Stimulated activated CD8-positive, alpha-beta memory T cell treated with anti-CD3 and anti-CD28 coated beads, Interleukin-7, amount 100 ng/mL, for 24 hours (primary cell): ENCODE data around the gene MLANA.

Experiments
- DNase-seq: peaks from one replicate; pipeline ENCODE4 v3.0.0-alpha.2; 2020; ENCODE audit warnings: low read depth

The MLANA gene, protein sequence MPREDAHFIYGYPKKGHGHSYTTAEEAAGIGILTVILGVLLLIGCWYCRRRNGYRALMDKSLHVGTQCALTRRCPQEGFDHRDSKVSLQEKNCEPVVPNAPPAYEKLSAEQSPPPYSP

DNA sequence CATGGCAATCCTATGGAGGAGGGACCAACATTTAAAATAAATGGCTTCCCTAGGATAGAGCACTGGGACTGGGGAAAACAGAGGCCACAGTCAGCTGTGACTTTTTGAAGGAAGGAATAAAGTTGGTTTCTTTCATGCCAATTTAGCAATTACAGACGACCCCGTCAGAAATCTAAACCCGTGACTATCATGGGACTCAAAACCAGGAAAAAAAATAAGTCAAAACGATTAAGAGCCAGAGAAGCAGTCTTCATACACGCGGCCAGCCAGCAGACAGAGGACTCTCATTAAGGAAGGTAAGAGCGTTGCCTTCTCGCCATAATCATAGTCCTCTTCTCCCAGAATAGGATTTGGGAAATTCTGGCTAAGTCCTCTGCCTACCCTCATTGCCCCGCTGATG, at the start of gene MLANA:
TSS of gene MLANA (plus strand) at position 249 of the 400 bp plus-strand sequence. CDS start 1,586 bp downstream, outside the sequence.
- no peak for DNase-seq

DNA sequence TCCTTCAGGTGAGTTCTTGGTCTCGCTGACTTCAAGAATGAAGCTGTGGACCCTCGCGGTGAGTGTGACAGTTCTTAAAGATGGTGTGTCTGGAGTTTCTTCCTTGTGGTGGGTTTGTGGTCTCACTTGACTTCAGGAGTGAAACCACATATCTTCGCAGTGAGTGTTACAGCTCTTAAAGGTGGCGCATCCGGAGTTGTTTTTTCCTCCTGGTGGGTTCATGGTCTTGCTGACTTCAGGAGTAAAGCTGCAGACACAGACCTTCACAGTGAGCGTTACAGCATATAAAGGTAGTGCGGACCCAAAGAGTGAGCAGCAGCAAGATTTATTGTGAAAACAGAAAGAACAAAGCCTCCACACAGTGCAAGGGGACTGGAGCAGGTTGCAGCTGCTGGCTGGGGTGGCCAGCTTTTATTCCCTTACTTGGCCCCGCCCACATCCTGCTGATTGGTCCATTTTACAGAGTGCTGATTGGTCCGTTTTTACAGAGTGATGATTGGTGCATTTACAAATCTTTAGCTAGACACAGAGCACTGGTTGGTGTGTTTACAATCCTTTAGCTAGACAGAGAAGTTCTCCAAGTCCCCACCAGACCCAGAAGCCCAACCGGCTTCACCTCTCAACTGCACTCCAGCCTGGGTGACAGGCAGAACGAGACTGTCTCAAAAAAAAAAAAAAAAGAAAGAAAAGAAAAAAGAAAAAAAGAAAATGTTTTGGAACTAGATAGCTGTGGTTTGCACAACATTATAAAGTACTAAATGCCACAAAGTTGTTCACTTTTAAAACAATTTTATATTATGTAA, 48.7 kb upstream of the MLANA start:
- no peak for DNase-seq

DNA sequence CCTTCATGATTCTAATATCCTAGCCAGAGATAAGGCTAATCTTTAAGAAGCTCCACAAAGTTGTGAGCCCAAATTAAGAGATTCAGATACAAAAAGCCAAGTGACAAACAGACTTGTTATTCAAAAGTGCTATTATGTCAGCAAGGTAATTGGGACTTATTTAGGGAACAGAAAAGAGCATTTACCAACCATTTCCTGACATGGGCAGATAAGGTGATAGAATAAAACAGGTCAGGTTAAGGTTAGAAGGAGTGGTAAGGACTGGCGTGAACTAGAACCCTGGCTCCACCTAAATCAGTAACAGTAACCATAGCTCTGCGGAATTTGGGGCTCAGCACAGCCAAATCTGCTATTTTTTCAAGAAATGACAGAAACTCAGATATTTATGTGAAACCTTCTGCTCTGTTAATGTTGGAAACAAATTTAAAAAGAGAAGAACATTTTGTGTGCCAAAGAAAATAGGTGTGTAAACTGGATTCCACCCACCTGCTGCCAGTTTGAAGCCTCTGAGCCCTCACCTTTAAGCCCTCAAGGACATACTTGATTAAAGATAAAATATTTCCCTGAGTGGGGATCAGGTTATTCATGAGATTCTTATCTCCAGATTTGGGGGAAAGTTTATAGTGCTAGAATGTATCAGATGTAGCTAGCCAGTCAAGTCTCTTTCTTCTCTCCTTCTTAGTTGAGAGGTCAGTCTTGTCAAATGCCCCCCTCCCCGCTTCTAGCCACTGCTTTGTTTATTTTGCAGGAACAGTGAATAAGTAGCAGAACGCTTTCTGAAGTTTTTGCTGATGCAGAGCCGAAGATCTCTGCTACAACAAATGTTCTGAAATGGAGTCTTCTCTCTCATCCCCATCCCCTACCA, 47.5 kb upstream of the MLANA start:
- DNase-seq, result no peak

DNA sequence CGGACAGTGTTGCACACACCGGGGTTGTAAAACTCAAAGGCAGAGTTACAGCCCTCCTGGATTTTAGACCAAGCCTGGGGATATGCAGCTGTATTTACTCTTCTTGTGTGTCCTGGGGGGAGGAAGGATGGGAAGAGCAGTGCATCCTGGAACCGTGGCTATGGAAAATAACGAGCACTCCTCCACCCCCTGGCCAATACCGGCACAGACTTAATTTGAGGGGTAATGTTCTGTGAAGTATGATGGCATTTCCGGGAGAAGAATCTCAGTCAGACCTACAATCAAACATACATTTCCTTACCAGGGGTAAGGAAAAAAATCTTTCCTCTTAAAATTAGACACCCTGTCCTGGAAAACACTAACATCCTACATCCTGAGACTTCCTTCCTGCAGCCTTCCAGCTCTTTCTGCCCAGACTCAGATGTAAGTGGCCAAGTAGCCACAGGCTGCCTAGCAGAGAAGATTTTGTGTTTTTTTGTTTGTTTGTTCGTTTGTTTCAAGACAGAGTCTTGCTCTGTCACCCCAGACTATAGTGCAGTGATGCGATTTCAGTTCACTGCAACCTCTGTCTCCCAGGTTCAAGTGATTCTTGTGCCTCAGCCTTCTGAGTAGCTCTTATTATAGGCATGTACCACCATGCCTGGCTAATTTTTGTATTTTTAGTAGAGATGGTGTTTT, 46.8 kb upstream of the MLANA start:
- DNase-seq, result no peak

DNA sequence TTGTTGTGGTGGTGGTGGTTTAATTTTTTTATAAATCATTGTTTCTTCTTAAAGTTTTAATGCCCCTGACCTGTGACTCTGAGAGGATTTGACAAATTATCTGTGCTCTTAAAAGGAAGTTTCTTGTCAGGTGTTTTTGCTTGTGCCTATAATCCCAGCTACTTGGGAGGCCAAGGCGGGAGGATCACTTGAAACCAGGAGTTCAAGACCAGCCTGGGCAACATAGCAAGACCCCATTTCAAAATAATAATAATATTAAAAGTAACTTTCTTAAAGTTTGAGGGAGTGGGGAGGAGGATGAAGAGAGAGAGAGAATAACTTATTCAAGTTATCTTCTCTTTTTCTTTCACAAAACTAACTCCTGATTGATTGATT, 45.5 kb upstream of the MLANA start:
- DNase-seq, result no peak

DNA sequence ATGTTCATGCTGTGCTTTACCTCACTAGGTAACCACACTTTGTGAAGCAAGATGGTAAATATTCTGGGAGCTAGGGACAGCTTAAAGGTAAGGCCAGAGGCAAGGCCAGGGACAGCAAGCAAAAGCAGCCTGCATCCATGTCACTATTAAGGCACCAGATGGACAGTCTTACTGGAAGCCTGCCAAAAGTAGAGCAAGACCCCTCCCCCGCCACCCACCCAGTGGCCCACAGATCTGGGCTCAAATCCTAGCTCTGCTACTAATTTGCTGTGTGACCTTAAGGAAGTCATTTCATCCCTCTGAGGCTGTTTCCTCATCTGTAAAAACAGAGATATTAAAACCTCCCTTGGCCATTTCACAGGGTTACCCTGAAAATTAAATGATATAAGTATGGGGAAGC, 44.6 kb upstream of the MLANA start:
- no peak for DNase-seq

DNA sequence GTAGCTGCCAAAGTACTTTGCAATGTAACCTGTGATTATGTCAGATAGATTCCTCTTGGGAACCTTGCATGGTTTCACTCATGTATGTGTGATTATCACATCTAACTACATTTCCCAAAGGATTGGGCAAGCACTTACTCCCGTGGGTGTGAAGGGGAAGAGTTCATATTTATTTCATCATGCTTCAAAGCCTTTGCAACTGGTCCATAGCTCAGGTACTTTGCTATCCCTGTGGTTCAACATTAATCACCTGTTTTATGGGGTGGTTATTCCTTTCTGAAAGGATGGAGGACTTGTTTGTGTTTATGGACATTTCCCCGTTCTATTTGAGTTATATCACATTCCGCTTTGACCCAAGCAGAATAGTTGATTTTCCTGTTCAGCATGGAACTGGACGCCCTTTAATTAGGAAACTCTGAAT, 44.2 kb upstream of the MLANA start:
- no peak for DNase-seq

DNA sequence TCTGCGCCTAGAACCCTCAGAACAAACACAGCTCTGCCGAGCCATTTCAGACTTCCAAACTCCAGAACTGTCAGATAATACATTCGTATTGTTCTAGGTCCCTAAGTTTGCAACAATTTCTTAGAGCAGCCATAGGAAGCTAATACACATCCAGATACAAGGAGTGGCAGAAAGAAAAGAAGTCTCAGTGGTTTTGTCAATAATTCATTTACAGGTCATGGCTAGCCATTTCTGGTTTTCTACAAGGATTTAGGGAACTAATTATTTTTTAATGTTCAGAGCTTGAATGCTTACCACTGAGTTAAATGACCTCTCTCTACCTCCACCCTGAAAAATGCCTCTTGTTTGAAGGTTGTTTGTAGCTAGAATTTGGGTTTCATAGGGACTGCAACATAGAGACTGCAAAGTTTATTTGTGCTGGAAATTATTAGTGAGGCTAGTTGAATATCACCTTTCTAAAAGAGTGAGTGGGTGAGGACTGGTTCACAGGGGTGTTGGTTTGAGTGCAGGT, 42.3 kb upstream of the MLANA start:
- no peak for DNase-seq

DNA sequence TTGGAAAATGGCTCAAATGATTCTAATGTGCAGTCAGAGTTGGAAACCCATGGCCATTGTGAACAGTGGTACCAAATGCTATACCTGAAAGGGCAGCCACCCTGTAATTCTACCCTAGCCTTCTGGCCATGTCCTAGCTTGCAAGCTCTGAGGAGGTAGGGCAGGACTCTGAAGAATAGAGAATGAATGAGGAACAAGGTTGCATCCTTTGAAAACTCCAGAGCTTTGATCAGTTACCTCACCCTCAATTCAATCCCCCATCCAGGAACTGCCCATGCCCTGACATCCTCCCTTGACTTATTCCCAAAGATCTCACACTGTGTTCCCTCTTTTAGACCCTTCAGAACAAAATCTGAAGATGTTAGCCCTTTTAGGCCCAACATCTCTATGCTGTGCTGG, 40.0 kb upstream of the MLANA start:
- DNase-seq, result no peak

DNA sequence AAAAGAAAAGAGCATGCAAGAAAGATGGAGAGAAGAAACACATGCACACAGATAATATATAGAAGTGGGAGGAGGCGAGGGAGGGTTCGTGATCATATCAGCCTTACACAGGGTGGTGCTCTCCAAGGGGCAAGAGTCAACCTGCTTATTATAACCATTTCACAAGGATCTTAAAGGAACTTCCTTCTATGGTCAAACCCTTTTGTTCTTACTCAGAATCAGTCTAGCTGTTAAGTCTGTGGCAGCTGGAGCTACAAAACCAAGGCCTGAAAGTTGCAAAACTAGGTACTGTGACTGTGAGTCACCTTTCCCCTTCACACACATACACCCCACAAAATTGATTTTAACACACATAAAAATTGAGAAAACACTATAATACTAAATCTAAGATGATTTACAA, 39.2 kb upstream of the MLANA start:
- no peak for DNase-seq

DNA sequence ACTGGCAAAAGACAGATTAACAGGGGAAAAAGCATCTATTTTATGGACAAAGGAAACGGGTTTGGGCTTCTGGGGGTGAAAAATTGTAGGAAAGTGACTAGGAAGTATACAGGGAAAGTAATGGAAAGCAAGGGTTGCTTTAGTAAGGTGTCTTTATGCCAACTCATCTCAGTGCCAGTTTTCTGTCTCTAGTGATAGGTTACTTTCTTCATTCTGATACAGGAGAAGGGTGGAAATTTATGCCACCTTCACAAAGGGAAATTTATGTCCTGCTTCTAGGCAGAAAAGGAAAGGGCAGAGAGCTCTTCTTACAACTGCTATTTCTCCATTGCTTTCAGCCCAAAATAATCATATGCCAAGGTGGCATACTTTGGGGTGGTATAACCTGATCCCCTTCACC, 37.7 kb upstream of the MLANA start:
- no peak for DNase-seq

DNA sequence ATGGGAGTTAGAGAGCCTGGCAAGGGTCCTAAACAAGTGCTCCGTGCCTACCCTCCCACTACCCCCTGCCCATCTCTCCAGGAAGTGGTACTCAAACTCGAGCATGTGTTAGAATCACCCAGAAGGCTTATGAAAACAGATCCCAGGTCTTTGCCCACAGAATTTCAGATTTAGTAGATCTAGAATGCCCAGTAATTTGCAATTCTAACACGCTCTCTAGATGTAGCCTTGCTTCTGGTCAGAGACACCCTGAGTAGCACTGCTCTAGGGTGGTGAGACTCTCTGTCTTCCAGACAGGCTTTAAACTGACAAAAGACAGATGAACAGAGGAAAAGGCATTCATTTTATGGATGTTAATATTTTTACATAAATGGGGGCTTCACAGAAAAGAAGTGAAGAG, 37.1 kb upstream of the MLANA start:
- no peak for DNase-seq

DNA sequence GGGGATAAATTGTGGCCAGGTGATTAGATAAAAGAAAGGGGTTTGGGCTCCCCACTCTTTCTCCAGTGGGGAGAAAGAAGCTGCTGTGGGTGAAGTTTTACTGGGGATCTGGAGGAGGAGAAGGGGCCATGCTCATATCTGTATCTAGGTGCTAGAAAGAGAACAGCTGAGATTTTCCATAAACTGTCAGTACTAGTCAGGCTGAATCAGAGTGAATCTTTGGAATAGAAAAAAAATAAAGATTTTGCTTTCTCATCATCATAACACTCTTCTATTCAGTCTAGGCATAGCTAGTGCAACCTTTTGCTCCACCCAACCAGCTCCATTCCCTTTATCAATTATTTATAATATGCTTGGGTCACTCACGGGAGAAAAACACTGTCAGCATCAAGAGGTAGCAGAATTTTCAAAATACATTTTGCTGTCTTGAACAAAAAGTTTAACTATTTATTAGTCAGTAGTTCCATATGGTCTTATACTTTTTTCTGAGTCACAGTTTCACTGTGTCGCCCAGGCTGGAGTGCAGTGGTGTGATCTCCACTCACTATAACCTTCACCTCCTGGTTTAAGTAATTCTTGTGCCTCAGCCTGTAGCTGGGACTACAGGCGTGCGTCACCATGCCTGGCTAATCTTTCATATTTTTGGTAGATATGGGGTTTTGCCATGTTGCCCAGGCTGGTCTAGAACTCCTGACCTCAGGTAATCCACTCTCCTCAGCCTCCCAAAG, 36.5 kb upstream of the MLANA start:
- no peak for DNase-seq

DNA sequence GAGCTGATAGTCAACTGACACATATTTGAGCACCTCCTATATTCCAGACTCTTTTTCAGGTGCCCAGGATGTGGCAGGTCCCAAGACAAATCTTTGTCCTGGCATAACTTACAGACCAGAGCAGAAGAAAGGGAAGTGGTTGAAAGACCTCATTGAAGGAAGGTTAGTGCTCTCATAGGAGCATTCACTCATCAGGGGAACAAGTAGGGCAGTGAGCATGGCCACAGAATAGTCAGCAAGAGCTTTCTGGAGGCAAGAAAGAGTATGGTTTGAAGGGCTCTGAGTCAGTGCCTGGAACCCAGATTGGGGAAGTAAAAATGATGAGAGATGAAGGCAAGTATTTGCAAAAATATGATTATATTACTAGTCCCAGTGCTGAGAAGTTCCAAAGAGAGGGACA, 32.8 kb upstream of the MLANA start:
- no peak for DNase-seq

DNA sequence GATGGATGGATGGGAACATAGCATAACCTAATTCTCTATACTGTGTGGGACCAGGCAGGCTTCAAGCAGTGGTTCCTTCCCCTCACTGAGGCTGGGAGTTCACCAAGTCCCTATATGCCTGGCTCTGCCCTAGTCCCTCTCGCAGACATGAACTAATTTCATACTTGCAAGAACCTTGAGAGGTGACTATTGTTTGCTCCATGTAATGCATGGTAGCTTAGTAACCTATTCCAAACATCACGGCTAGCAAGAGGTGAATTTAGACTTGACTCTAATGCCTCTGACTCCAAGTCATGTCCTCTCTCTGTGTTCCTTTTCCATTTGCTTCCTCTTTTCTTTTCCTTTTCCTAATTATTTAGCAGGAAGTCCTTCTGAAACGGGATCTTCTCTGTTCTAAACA, 31.9 kb upstream of the MLANA start:
- no peak for DNase-seq

DNA sequence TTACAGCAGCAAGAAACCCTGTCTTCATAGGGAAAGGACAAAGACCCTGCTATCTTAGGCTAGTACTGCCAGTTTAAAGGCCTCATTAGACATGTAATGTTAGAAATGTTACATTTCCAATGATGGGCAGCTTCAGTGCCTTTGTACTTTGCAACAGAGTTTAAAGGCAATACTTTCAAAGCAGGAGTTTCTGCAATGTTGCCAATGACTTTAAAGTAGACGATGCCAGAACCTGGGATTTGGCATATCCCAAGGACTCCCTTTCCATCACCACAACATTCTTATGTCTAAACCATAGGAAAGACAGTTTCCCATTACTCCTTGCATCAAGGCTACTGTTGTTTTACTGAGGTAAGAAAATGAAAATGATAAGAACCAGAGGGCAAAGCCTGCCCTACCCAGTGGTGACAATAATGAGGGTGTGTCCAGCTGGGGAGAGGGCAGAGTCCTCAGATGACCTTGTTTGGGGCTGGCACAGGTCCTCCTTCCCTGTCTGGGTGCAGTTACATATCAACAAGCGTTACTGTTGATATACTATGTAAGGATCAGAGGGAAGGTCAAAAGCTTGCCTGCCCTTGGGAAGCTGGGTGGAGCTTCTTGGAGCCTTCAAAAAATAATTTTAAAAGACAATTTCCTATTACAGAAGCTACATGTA, 27.5 kb upstream of the MLANA start:
- DNase-seq, result no peak

DNA sequence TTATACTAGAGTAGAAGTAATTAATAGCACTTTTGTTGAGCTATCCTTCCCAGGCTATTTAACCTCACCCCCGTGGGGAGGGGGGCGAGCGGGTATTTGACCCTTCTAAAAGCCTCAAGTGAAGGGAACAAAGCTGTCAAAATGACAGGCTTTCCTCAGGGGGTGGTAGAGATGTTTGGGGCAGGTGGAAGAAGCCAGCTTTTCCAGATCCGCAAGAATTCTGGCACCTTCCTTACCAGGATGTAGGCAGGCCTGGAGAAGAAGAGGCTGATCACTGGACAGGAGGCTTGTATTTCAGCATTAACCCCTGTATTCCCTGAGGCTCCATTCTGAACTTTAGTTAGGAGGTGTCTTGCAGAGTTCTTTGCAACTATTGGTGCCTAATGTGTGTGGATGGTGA, 26.2 kb upstream of the MLANA start:
- no peak for DNase-seq

DNA sequence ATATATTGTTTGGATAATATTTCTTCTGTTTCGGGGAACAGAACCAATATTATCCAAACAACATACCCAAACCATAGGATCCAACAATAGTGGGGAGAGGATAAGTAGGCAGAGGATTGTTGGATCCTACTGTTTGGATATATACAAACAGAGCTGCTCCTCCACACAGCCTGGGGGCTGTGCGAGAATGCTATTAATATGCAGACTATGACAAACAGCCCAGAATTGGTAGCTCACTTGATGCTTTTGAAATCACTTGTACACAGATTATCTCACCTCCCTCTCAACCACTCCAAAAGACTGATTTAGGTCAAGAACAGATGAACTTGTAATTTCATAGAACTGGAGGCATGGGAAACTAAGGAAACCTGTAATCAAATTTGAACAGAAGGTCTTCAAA, 24.4 kb upstream of the MLANA start:
- no peak for DNase-seq

DNA sequence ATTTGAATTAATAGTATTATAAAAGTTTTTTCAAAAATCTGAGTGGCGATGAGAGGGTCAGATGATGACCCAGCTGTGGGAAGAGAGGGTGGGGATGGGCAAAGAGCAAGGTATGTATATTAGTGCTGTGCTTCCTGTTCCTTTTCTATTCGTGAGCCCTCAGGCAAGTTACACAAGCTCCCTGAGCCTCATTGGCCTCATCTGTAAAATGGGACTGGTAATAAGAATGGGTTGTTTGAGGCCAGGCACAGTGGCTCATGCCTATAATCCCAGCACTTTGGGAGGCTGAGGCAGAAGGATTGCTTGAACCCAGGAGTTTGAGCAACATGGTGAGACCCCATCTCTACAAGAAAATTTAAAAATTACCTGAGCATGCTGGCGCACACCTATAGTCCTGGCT, 24.0 kb upstream of the MLANA start:
- no peak for DNase-seq

DNA sequence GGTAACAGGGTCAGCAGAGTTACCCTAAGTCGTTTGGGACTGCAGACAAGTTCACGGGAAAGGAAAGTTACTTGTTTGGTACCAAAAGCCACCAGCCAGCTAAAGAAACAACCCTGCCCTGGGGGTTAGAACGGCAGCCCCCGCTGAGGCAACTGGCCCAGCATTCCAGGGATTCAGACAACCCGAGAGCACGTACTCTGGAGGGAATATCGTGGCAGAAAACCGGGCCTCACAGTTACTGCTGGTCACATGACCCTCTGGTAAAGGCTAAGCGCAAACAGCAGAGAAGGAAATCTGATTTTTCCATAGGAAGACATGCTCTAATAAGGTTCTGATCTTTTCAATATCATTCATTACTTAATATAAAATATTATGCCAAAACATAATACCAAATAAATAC, 22.5 kb upstream of the MLANA start:
- DNase-seq, result no peak
